Measurements from ENCODE around the gene KCTD3.

KCTD3 gene

DNA sequence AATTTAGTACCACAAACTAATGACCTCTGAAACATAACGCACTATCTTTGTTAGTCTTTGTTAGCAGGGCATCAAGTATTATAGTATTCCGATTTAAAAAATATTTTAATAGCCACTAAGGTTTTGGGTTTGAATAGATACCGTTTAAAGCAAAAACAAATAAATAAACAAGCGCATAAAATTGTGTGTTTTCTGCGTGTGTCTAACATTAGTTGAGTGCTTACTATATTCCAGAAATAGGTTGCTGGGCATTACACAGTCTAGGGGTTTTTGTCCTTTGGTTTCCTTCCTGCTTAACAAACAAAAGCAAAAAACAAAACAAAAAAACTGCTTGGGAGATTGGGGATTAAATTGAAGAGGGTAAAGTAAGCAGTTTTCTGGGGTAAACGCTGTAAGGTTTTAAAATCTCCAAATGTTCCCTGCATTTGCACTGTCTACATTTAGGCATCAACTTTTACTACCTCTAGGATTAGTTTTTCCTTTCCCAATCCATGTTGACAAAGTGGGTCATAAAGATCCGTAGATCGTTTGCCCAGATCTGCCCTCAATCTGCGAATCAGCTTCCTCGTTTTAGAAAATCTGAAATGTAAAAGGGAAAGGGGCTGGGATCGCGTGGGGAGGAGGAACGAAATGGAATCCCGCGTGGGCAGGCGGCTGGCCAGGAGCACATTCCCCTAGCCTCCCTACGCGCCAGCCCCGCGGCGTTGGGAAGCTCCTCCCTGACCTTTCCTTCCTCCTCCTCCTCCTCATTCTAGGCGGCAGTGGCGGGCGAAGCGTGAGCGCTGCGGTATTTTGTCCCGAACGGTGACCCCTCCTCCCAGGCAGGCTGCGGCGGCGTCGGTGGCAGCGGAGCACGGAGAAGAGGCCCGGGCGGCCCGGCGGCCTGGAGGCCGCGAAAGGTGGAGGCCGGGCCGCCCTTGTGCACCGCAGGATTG, at the start of gene KCTD3:
Gene KCTD3, plus strand, starts transcription at position 749 of the 935 bp plus-strand sequence. CDS start 382 bp downstream, outside the sequence.
- Histone ChIP-seq H3K9me3 (ENCODE audit: control insufficient read depth in 5 of 5, low read length in 5 of 5) (no peaks in the 10 kb centered on the region), H3K4me1 (ENCODE audit: control insufficient read depth in 5 of 5, insufficient read depth in 5 of 5, low read length in 5 of 5) (peaks cover 2 to 37% (median 24%) of the 10 kb centered on the region in 5 donors), H3K4me3 (ENCODE audit: low read depth in 1 of 5, low read length in 5 of 5) (peak within 1 kb of the TSS; percentile 84 to 96 (median 89)), H3K9ac (ENCODE audit: low read length in 5 of 5) (peak within 1 kb of the TSS; percentile 70 to 95 (median 92)), H3K36me3 (ENCODE audit: control insufficient read depth in 5 of 5, insufficient read depth in 5 of 5, low read length in 5 of 5) (no peaks in the 10 kb centered on the region), H3K27ac (ENCODE audit: low read depth, low read length) (peak within 1 kb of the TSS; percentile 93), H3K27me3 (ENCODE audit: control insufficient read depth in 5 of 5, insufficient read depth in 4 of 5, low read length in 5 of 5) (no peaks in the 10 kb centered on the region)

DNA sequence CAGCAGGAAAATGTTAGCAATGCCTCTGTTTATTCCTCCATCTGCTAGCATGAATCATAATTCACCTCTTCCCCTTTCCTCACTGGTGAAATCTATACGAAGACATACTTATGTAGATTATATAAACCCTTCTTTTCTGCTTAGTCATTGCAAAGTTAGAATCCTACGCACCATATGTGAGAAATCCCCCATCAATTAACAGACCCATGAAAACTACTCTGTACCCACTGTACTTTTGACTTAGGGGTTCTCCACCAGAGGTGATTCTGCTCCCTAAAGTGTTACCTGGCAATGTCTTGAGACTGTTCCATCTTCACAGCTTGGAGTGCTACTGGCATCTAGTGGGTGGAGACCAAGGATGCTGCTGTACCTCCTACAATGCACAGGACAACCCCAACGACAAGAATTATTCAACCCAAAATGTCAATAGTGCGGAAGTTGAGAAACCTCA, 49.6 kb upstream of the KCTD3 start:
- no peak overlapping the region for H3K27ac ChIP-seq (ENCODE audit: low read depth, low read length)
- no peak overlapping the region for H3K4me3 ChIP-seq (ENCODE audit: low read depth in 1 of 5, low read length in 5 of 5)

DNA sequence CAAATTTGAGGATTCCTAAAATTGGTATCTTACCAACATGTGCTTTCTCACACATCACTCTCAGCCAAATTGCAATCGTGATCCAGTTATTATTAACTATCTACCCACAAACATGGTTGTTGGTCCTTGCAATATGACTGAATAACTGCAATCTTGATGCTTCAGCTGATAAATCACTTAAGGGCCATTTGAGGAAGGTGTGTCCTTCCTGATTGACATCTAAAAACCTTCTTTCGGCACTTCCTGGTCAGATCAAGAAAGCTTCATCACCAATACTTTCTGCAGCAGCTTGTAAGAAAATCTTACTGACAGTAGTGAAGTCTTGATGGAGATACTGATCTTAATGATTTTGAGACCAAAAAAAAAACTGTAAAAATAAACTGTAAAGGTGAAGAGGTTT, 48.5 kb upstream of the KCTD3 start:
- H3K9ac ChIP-seq (ENCODE audit: low read length in 5 of 5), result no peak overlapping the region
- no peaks in the 10 kb centered on the region for H3K36me3 ChIP-seq (ENCODE audit: control insufficient read depth in 5 of 5, insufficient read depth in 5 of 5, low read length in 5 of 5)
- peaks cover 0 to 4% (median 0%) of the 10 kb centered on the region in 5 donors for H3K9me3 ChIP-seq (ENCODE audit: control insufficient read depth in 5 of 5, low read length in 5 of 5)
- no peaks in the 10 kb centered on the region for H3K4me1 ChIP-seq (ENCODE audit: control insufficient read depth in 5 of 5, insufficient read depth in 5 of 5, low read length in 5 of 5)
- H3K27me3 ChIP-seq (ENCODE audit: control insufficient read depth in 5 of 5, insufficient read depth in 4 of 5, low read length in 5 of 5), result no peaks in the 10 kb centered on the region
- H3K4me3 ChIP-seq (ENCODE audit: low read depth in 1 of 5, low read length in 5 of 5), result no peak overlapping the region
- H3K27ac ChIP-seq (ENCODE audit: low read depth, low read length), result no peak overlapping the region

More for the DNA sequence above, 49.6 kb upstream of the KCTD3 start:
- Histone ChIP-seq H3K27me3 (ENCODE audit: control insufficient read depth in 5 of 5, insufficient read depth in 4 of 5, low read length in 5 of 5) (no peaks in the 10 kb centered on the region), H3K9ac (ENCODE audit: low read length in 5 of 5) (no peak overlapping the region), H3K36me3 (ENCODE audit: control insufficient read depth in 5 of 5, insufficient read depth in 5 of 5, low read length in 5 of 5) (no peaks in the 10 kb centered on the region), H3K4me1 (ENCODE audit: control insufficient read depth in 5 of 5, insufficient read depth in 5 of 5, low read length in 5 of 5) (no peaks in the 10 kb centered on the region), H3K9me3 (ENCODE audit: control insufficient read depth in 5 of 5, low read length in 5 of 5) (peaks cover 0 to 4% (median 0%) of the 10 kb centered on the region in 5 donors)

DNA sequence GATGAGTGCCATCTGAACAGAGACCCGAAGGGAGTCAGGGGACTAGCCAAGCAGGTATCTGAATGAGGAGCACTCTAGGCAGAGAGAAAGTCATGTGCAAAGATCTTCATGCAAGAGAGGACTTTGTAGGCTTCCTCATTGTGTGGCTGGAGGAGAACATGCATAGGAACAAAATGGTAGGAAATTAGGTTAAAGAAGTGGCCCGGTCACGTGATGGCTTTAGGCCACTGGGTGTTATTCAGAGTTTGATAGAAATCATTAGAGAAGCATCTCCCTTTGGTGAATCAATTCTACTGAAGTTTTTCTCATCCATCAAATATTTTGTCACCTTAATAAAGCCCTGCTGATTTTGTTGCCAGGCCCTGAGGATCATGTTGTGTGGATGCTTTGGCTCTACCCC, 45.8 kb upstream of the KCTD3 start:
- Histone ChIP-seq H3K36me3 (ENCODE audit: control insufficient read depth in 5 of 5, insufficient read depth in 5 of 5, low read length in 5 of 5) (no peaks in the 10 kb centered on the region), H3K4me1 (ENCODE audit: control insufficient read depth in 5 of 5, insufficient read depth in 5 of 5, low read length in 5 of 5) (peaks cover 0 to 3% (median 0%) of the 10 kb centered on the region in 5 donors), H3K27me3 (ENCODE audit: control insufficient read depth in 5 of 5, insufficient read depth in 4 of 5, low read length in 5 of 5) (no peaks in the 10 kb centered on the region), H3K4me3 (ENCODE audit: low read depth in 1 of 5, low read length in 5 of 5) (no peak overlapping the region), H3K9ac (ENCODE audit: low read length in 5 of 5) (no peak overlapping the region), H3K9me3 (ENCODE audit: control insufficient read depth in 5 of 5, low read length in 5 of 5) (no peaks in the 10 kb centered on the region), H3K27ac (ENCODE audit: low read depth, low read length) (no peak overlapping the region)

DNA sequence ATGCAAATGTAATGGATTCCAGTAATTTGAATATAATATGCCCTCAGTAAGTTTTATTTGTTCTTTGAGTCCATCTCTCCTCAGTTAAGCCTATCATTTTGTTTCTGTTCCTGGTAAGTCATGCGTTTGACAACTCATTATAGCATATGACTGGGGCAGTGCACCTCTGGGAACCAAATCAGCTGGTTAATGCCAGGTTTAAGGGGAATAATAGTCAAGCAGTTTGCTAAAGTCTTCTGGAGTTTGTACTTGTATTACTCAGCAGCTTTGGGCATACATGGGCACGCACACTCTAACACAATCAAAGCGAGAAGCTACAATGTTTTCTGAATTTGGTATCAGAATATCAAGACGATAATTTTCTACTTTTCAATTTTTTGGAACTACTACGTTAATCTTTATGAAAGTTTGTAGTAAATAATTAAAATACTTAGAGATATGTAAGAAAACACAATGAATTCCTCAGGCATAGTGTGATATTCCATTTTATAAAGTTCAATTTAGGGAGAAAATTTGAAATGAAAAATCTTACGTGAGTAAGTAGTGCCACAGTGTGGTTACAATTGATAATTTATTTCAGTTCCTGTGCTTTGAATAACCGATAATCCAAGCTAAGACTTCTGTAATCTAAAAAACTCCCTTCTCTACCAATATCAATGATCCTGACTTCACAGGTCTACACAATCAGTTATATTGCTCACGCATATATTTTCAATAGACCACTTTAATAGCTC, 43.8 kb upstream of the KCTD3 start:
- Histone ChIP-seq H3K36me3 (ENCODE audit: control insufficient read depth in 5 of 5, insufficient read depth in 5 of 5, low read length in 5 of 5) (no peaks in the 10 kb centered on the region), H3K27me3 (ENCODE audit: control insufficient read depth in 5 of 5, insufficient read depth in 4 of 5, low read length in 5 of 5) (no peaks in the 10 kb centered on the region), H3K4me3 (ENCODE audit: low read depth in 1 of 5, low read length in 5 of 5) (no peak overlapping the region), H3K9ac (ENCODE audit: low read length in 5 of 5) (no peak overlapping the region), H3K27ac (ENCODE audit: low read depth, low read length) (no peak overlapping the region), H3K9me3 (ENCODE audit: control insufficient read depth in 5 of 5, low read length in 5 of 5) (no peaks in the 10 kb centered on the region), H3K4me1 (ENCODE audit: control insufficient read depth in 5 of 5, insufficient read depth in 5 of 5, low read length in 5 of 5) (peaks cover 0 to 3% (median 0%) of the 10 kb centered on the region in 5 donors)

DNA sequence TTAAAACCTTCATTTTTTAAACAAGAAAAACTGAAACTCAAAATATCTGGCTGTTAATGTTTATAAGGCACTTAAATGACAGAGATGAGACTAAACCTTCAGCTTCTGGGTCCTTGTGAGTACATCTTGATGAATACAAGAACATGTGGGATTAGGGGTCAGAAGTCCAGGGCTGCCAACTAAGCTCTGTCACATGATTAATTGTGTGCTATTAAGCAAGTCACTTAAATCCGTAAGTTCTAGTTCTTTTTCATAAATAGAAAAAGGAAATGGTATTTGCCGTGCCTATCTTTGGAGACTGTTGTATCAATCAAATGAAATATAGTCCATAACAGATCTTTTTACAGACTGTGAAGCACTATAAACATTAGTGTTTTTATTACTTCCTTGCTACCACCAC, 43.2 kb upstream of the KCTD3 start:
- Histone ChIP-seq H3K27ac (ENCODE audit: low read depth, low read length) (no peak overlapping the region), H3K4me1 (ENCODE audit: control insufficient read depth in 5 of 5, insufficient read depth in 5 of 5, low read length in 5 of 5) (peaks cover 0 to 3% (median 0%) of the 10 kb centered on the region in 5 donors), H3K4me3 (ENCODE audit: low read depth in 1 of 5, low read length in 5 of 5) (no peak overlapping the region), H3K9me3 (ENCODE audit: control insufficient read depth in 5 of 5, low read length in 5 of 5) (no peaks in the 10 kb centered on the region), H3K36me3 (ENCODE audit: control insufficient read depth in 5 of 5, insufficient read depth in 5 of 5, low read length in 5 of 5) (no peaks in the 10 kb centered on the region), H3K9ac (ENCODE audit: low read length in 5 of 5) (no peak overlapping the region), H3K27me3 (ENCODE audit: control insufficient read depth in 5 of 5, insufficient read depth in 4 of 5, low read length in 5 of 5) (no peaks in the 10 kb centered on the region)

DNA sequence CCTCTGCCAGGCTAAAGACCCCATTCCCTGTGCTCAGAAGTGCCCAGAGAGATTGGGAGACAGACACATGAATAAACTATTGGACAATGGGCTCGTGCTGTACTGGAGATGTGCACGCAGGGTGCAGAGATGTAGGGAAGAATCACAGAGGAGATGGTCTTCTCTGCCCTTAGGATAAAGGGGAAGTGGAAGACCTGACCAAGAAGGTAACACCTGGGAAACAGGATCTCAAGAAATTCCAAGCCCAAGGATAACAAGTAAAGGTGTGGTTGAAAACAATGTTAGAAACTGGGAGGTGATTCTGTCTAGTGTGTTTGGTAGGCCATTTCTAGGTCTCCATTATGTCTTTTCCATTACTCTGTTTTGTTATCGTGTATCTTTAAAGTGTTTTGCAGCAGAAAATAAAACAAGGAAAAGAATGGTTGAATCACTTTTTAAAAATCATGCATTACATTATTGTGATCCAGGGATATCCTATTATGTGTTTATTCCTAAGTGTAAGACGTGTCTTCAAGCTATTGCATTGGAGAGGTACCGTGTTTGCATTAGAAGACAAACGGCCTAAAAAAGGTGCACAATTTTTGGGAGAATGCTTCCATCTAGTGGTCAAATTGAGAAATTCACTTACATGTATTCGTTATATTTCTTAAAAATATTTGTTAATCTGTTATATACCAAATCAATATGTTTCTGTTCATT, 40.8 kb upstream of the KCTD3 start:
- Histone ChIP-seq H3K9me3 (ENCODE audit: control insufficient read depth in 5 of 5, low read length in 5 of 5) (no peaks in the 10 kb centered on the region), H3K36me3 (ENCODE audit: control insufficient read depth in 5 of 5, insufficient read depth in 5 of 5, low read length in 5 of 5) (no peaks in the 10 kb centered on the region), H3K4me3 (ENCODE audit: low read depth in 1 of 5, low read length in 5 of 5) (no peak overlapping the region), H3K4me1 (ENCODE audit: control insufficient read depth in 5 of 5, insufficient read depth in 5 of 5, low read length in 5 of 5) (peaks cover 0 to 3% (median 0%) of the 10 kb centered on the region in 5 donors), H3K27me3 (ENCODE audit: control insufficient read depth in 5 of 5, insufficient read depth in 4 of 5, low read length in 5 of 5) (no peaks in the 10 kb centered on the region), H3K9ac (ENCODE audit: low read length in 5 of 5) (no peak overlapping the region), H3K27ac (ENCODE audit: low read depth, low read length) (no peak overlapping the region)

DNA sequence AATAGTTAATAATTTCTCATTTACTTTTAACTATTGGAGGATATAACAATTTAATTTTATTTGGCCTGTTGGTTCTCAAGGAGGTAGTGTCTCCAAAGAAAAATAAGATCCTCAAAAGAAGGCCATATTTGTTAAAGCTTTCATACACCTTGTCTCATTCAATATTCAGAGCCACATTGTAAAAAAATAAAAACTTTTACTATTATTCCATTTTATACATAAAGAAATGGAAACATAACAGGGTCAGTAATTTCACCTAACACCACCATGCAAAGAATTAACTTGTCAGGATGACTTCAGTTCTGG, 40.3 kb upstream of the KCTD3 start:
- Histone ChIP-seq H3K4me1 (ENCODE audit: control insufficient read depth in 5 of 5, insufficient read depth in 5 of 5, low read length in 5 of 5) (peaks cover 0 to 3% (median 0%) of the 10 kb centered on the region in 5 donors), H3K9me3 (ENCODE audit: control insufficient read depth in 5 of 5, low read length in 5 of 5) (no peaks in the 10 kb centered on the region), H3K27ac (ENCODE audit: low read depth, low read length) (no peak overlapping the region), H3K9ac (ENCODE audit: low read length in 5 of 5) (no peak overlapping the region), H3K4me3 (ENCODE audit: low read depth in 1 of 5, low read length in 5 of 5) (no peak overlapping the region), H3K36me3 (ENCODE audit: control insufficient read depth in 5 of 5, insufficient read depth in 5 of 5, low read length in 5 of 5) (no peaks in the 10 kb centered on the region), H3K27me3 (ENCODE audit: control insufficient read depth in 5 of 5, insufficient read depth in 4 of 5, low read length in 5 of 5) (peaks cover 0 to 1% (median 0%) of the 10 kb centered on the region in 5 donors)

DNA sequence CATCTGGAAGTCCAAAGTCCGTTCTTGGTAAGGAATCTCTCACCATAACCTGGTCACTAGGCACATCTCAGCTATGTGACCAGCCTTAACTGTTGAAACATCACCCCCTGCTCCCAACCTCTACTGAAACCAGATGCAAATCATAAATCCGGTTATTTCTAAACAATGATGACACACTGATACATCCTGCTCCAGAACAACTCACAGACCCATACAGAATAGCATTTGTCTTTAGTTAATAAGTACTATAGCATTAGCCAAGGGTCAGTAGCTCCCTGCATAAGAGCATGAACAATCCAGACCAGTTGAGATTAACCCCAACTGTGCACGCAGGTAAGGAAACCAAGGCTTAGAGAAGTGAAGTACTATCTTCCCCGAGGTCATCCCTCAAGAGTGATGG, 38.0 kb upstream of the KCTD3 start:
- H3K4me3 ChIP-seq (ENCODE audit: low read depth in 1 of 5, low read length in 5 of 5), result no peak overlapping the region
- no peaks in the 10 kb centered on the region for H3K4me1 ChIP-seq (ENCODE audit: control insufficient read depth in 5 of 5, insufficient read depth in 5 of 5, low read length in 5 of 5)
- H3K27me3 ChIP-seq (ENCODE audit: control insufficient read depth in 5 of 5, insufficient read depth in 4 of 5, low read length in 5 of 5), result peaks cover 0 to 9% (median 0%) of the 10 kb centered on the region in 5 donors
- no peaks in the 10 kb centered on the region for H3K36me3 ChIP-seq (ENCODE audit: control insufficient read depth in 5 of 5, insufficient read depth in 5 of 5, low read length in 5 of 5)
- no peak overlapping the region for H3K9ac ChIP-seq (ENCODE audit: low read length in 5 of 5)
- no peak overlapping the region for H3K27ac ChIP-seq (ENCODE audit: low read depth, low read length)
- no peaks in the 10 kb centered on the region for H3K9me3 ChIP-seq (ENCODE audit: control insufficient read depth in 5 of 5, low read length in 5 of 5)

All from subcutaneous abdominal adipose tissue (tissue), 5 donors.